Osteocyte (in vitro differentiated cells): Measurements from ENCODE around the gene HYAL4. TPM values are rescaled to one million over a fixed set of nuclear protein-coding genes. Genes with fewer than 3 reads are reported as not detected.
"Not testable (repeated sequence)": the region's sequence is repeated elsewhere in the genome, so short reads cannot be mapped to it uniquely, and the experiment has no call there.

Experiments
- DNase-seq: peaks from one replicate; pipeline ENCODE4 v3.0.0; 2021; ENCODE audit warnings: mixed read lengths; ENCODE audit not compliant: unreplicated experiment; ENCODE audit errors: extremely low spot score
- H3K27ac Mint-ChIP-seq: one replicate; pipeline ENCODE4 v1.8.0; 2021; ENCODE audit warnings: mild to moderate bottlenecking, mixed read lengths; ENCODE audit not compliant: unreplicated experiment
- H3K27me3 Mint-ChIP-seq: one replicate; pipeline ENCODE4 v1.8.0; 2021; ENCODE audit warnings: mixed read lengths; ENCODE audit not compliant: unreplicated experiment
- H3K36me3 Mint-ChIP-seq: one replicate; pipeline ENCODE4 v1.8.0; 2021; ENCODE audit warnings: mixed read lengths; ENCODE audit not compliant: unreplicated experiment
- H3K4me1 Mint-ChIP-seq: one replicate; pipeline ENCODE4 v1.8.0; 2021; ENCODE audit warnings: mixed read lengths; ENCODE audit not compliant: unreplicated experiment
- H3K4me3 Mint-ChIP-seq: one replicate; pipeline ENCODE4 v1.8.0; 2021; ENCODE audit warnings: mild to moderate bottlenecking, moderate library complexity, mixed read lengths; ENCODE audit not compliant: unreplicated experiment
- H3K9me3 Mint-ChIP-seq: one replicate; pipeline ENCODE4 v1.8.0; 2021; ENCODE audit warnings: mixed read lengths; ENCODE audit not compliant: unreplicated experiment
- CTCF ChIP-seq: fragments of 200-600 bp; sonication (generic); IDR thresholded peaks from 2 replicates; pipeline ENCODE4 v1.5.0; 2021; ENCODE audit warnings: antibody characterized with exemption, mild to moderate bottlenecking, moderate library complexity
- total RNA-seq: library from RNA; stranded (reverse); gene quantifications from 2 replicates; pipeline ENCODE4 v1.2.1, GENCODE V29; 2021

HYAL4 gene
- total RNA-seq, 1 donor from 2014 or later = not detected

- Mint-ChIP-seq H3K36me3 (no peaks in the 10 kb centered on the region), H3K9me3 (no peaks in the 10 kb centered on the region), H3K27ac (no peak overlapping the region), H3K27me3 (peaks cover 10% of the 10 kb centered on the region), H3K4me3 (no peak overlapping the region), H3K4me1 (no peaks in the 10 kb centered on the region)
- no peak for DNase-seq
- TF ChIP-seq CTCF = no peak
Observed at GRCh38 chr7:123876557-123877256, 31.7 kb downstream of the HYAL4 start.

GRCh38 chr7:123879628-123880027, 34.7 kb downstream of the HYAL4 start:
- Mint-ChIP-seq H3K27ac (no peak overlapping the region), H3K27me3 (peaks cover 3% of the 10 kb centered on the region), H3K9me3 (no peaks in the 10 kb centered on the region), H3K36me3 (no peaks in the 10 kb centered on the region), H3K4me3 (no peak overlapping the region), H3K4me1 (no peaks in the 10 kb centered on the region)
- TF ChIP-seq CTCF = no peak
- DNase-seq = no peak

- Mint-ChIP-seq H3K9me3 (no peaks in the 10 kb centered on the region), H3K4me3 (no peak overlapping the region), H3K27me3 (peaks cover 3% of the 10 kb centered on the region), H3K27ac (no peak overlapping the region), H3K4me1 (no peaks in the 10 kb centered on the region), H3K36me3 (no peaks in the 10 kb centered on the region)
- no peak for TF ChIP-seq CTCF
- DNase-seq = no peak
Observed at GRCh38 chr7:123881300-123881699, 36.3 kb downstream of the HYAL4 start.

GRCh38 chr7:123883154-123883553, 38.2 kb downstream of the HYAL4 start:
- peaks cover 3% of the 10 kb centered on the region for H3K27me3 Mint-ChIP-seq
- no peak for DNase-seq
- no peaks in the 10 kb centered on the region for H3K4me1 Mint-ChIP-seq
- no peak overlapping the region for H3K4me3 Mint-ChIP-seq
- no peaks in the 10 kb centered on the region for H3K36me3 Mint-ChIP-seq
- TF ChIP-seq CTCF = no peak
- H3K9me3 Mint-ChIP-seq = no peaks in the 10 kb centered on the region
- H3K27ac Mint-ChIP-seq = no peak overlapping the region

- no peaks in the 10 kb centered on the region for H3K36me3 Mint-ChIP-seq
- no peaks in the 10 kb centered on the region for H3K9me3 Mint-ChIP-seq
- peaks cover 3% of the 10 kb centered on the region for H3K27me3 Mint-ChIP-seq
- no peak for DNase-seq
- H3K27ac Mint-ChIP-seq = no peak overlapping the region
- H3K4me1 Mint-ChIP-seq = no peaks in the 10 kb centered on the region
- TF ChIP-seq CTCF = no peak
- H3K4me3 Mint-ChIP-seq = no peak overlapping the region
Observed at GRCh38 chr7:123888192-123888591, 43.2 kb downstream of the HYAL4 start.

GRCh38 chr7:123894753-123895152, 49.8 kb downstream of the HYAL4 start:
- H3K4me3 Mint-ChIP-seq, DNase-seq, H3K36me3 Mint-ChIP-seq, H3K4me1 Mint-ChIP-seq, H3K27ac Mint-ChIP-seq, H3K27me3 Mint-ChIP-seq: not testable (repeated sequence)
- H3K9me3 Mint-ChIP-seq = peaks cover 17% of the 10 kb centered on the region
